ENCODE measurements around the gene BRPF3. TPM values are rescaled to one million over a fixed set of nuclear protein-coding genes. Genes with fewer than 3 reads are reported as not detected.

BRPF3 gene
- total and polyA plus RNA-seq, 9 of the 15 experiments (the other 6 are each of a cell fraction or from before 2014, with no cell fraction given) = 2.2 to 19.3 (median 8.0) TPM

DNA sequence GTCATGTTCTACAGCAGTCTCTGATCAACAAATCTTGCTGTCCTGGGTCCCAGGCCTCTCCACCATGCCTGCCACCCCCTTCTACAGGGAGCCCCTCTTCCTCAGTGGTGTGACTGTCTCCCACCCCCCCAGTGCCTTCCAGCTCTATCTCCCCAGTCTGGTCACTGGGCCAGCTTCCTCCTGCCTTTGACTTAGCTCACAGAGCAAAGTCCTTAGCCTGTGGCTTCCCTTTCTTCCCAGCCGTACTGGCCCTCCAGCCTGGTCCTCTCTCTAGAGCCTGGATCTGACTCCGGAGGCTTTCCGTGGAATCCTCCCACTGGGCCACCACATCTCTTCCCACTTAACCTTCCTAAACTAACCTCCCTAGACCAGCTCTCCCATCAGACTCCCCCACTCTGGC, 49.2 kb upstream of the BRPF3 start:
- ChIA-PET CTCF (ENCODE audit: low intra/inter-chr PET ratio) (no interaction called here), POLR2A (interaction anchor here (0.7 to 0.9 kb wide), 3 partner anchors 14 to 29 kb away, joined by 3 to 5 read pairs (median 3); no protein-coding TSS in a partner anchor)
- Histone ChIP-seq H3K4me1 (replicated peaks in 1 of 2; ENCODE audit: control insufficient read depth in 2 of 2, insufficient read depth in 2 of 2, low read length in 2 of 2) (no peaks in the 10 kb centered on the region; a peak in 1 of 5 replicates), H2AFZ (ENCODE audit: low read depth, low read length) (no peak overlapping the region), H3K79me2 (ENCODE audit: control insufficient read depth, insufficient read depth, low read length) (no peaks in the 10 kb centered on the region), H3K27ac (ENCODE audit: extremely low read depth, low read depth, low read length) (no peak overlapping the region), H3K9me3 (replicated peaks; ENCODE audit: control insufficient read depth, insufficient read depth, low read depth, low read length) (no peaks in the 10 kb centered on the region), H4K20me1 (replicated peaks; ENCODE audit: control insufficient read depth, insufficient read depth, low read length) (0 out of 2 replicates have a peak, but pooled peaks cover 4% of the 10 kb centered on the region), H3K4me3 (no peak overlapping the region), H3K9ac (ENCODE audit: insufficient read depth in 1 of 2, low read depth in 2 of 2, low read length in 2 of 2) (no peak overlapping the region; a peak in 1 of 4 replicates), H3K36me3 (ENCODE audit: control insufficient read depth, insufficient read depth, low read length) (no peaks in the 10 kb centered on the region), H3K4me2 (ENCODE audit: insufficient read depth, low read length) (no peak overlapping the region), H3K27me3 (ENCODE audit: control insufficient read depth in 2 of 2, insufficient read depth in 2 of 2, low read length in 2 of 2) (peaks cover 11 to 21% of the 10 kb centered on the region in 2 experiments), H3K9me1 (ENCODE audit: control insufficient read depth, insufficient read depth, low read length) (no peaks in the 10 kb centered on the region)
- in situ Hi-C loops (cut with MboI) = no loop called here
- DNase-seq (ENCODE audit: extremely low read depth in 1 of 4, low spot score in 3 of 4) = peak in 1 of 4 experiments; percentile 5
- WGBS (ENCODE audit: insufficient coverage, low coverage, missing lambda C conversion rate) = 3% methylated on average over 3 of the region's 3 CpGs
- no peak for ATAC-seq
- BruUV-seq (replicated peaks) = no TSS peak
- intact Hi-C loops (cut with micrococcal nuclease) = no loop called here
- no peak for FAIRE-seq
- TF ChIP-seq MED1 (CRISPR knock-in tag; IDR thresholded peaks at IDR 0.05; ENCODE audit: borderline replicate concordance) (no peak), CHD4 (IDR thresholded peaks at IDR 0.05; ENCODE audit: insufficient read depth, insufficient replicate concordance, low read depth, low read length, poor library complexity, severe bottlenecking) (no peak), ZBED1 (IDR thresholded peaks at IDR 0.05) (no peak), POLR3A (IDR thresholded peaks at IDR 0.05; ENCODE audit: borderline replicate concordance, extremely low read depth, insufficient read depth, insufficient read length) (no peak), CBX5 (IDR thresholded peaks at IDR 0.05; ENCODE audit: borderline replicate concordance, low read depth) (no peak), KAT8 (IDR thresholded peaks at IDR 0.05; ENCODE audit: low read depth) (no peak)
- TF ChIP-seq, protein P1, sequence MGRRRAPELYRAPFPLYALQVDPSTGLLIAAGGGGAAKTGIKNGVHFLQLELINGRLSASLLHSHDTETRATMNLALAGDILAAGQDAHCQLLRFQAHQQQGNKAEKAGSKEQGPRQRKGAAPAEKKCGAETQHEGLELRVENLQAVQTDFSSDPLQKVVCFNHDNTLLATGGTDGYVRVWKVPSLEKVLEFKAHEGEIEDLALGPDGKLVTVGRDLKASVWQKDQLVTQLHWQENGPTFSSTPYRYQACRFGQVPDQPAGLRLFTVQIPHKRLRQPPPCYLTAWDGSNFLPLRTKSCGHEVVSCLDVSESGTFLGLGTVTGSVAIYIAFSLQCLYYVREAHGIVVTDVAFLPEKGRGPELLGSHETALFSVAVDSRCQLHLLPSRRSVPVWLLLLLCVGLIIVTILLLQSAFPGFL (CRISPR knock-in tag; IDR thresholded peaks at IDR 0.05) = no peak
- TF ChIP-seq, protein P2, sequence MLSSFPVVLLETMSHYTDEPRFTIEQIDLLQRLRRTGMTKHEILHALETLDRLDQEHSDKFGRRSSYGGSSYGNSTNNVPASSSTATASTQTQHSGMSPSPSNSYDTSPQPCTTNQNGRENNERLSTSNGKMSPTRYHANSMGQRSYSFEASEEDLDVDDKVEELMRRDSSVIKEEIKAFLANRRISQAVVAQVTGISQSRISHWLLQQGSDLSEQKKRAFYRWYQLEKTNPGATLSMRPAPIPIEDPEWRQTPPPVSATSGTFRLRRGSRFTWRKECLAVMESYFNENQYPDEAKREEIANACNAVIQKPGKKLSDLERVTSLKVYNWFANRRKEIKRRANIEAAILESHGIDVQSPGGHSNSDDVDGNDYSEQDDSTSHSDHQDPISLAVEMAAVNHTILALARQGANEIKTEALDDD (IDR thresholded peaks at IDR 0.05) = no peak
- TF ChIP-seq, protein P3, sequence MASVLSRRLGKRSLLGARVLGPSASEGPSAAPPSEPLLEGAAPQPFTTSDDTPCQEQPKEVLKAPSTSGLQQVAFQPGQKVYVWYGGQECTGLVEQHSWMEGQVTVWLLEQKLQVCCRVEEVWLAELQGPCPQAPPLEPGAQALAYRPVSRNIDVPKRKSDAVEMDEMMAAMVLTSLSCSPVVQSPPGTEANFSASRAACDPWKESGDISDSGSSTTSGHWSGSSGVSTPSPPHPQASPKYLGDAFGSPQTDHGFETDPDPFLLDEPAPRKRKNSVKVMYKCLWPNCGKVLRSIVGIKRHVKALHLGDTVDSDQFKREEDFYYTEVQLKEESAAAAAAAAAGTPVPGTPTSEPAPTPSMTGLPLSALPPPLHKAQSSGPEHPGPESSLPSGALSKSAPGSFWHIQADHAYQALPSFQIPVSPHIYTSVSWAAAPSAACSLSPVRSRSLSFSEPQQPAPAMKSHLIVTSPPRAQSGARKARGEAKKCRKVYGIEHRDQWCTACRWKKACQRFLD (CRISPR knock-in tag; IDR thresholded peaks at IDR 0.05) = no peak
- TF ChIP-seq, protein P4, sequence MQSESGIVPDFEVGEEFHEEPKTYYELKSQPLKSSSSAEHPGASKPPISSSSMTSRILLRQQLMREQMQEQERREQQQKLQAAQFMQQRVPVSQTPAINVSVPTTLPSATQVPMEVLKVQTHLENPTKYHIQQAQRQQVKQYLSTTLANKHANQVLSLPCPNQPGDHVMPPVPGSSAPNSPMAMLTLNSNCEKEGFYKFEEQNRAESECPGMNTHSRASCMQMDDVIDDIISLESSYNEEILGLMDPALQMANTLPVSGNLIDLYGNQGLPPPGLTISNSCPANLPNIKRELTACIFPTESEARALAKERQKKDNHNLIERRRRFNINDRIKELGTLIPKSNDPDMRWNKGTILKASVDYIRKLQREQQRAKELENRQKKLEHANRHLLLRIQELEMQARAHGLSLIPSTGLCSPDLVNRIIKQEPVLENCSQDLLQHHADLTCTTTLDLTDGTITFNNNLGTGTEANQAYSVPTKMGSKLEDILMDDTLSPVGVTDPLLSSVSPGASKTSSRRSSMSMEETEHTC (IDR thresholded peaks at IDR 0.05) = no peak
- TF ChIP-seq, protein P5, sequence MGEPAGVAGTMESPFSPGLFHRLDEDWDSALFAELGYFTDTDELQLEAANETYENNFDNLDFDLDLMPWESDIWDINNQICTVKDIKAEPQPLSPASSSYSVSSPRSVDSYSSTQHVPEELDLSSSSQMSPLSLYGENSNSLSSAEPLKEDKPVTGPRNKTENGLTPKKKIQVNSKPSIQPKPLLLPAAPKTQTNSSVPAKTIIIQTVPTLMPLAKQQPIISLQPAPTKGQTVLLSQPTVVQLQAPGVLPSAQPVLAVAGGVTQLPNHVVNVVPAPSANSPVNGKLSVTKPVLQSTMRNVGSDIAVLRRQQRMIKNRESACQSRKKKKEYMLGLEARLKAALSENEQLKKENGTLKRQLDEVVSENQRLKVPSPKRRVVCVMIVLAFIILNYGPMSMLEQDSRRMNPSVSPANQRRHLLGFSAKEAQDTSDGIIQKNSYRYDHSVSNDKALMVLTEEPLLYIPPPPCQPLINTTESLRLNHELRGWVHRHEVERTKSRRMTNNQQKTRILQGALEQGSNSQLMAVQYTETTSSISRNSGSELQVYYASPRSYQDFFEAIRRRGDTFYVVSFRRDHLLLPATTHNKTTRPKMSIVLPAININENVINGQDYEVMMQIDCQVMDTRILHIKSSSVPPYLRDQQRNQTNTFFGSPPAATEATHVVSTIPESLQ (CRISPR knock-in tag; IDR thresholded peaks at IDR 0.05) = no peak
- TF ChIP-seq, protein P6, sequence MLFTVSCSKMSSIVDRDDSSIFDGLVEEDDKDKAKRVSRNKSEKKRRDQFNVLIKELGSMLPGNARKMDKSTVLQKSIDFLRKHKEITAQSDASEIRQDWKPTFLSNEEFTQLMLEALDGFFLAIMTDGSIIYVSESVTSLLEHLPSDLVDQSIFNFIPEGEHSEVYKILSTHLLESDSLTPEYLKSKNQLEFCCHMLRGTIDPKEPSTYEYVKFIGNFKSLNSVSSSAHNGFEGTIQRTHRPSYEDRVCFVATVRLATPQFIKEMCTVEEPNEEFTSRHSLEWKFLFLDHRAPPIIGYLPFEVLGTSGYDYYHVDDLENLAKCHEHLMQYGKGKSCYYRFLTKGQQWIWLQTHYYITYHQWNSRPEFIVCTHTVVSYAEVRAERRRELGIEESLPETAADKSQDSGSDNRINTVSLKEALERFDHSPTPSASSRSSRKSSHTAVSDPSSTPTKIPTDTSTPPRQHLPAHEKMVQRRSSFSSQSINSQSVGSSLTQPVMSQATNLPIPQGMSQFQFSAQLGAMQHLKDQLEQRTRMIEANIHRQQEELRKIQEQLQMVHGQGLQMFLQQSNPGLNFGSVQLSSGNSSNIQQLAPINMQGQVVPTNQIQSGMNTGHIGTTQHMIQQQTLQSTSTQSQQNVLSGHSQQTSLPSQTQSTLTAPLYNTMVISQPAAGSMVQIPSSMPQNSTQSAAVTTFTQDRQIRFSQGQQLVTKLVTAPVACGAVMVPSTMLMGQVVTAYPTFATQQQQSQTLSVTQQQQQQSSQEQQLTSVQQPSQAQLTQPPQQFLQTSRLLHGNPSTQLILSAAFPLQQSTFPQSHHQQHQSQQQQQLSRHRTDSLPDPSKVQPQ (CRISPR knock-in tag; IDR thresholded peaks at IDR 0.05; ENCODE audit: borderline replicate concordance) = no peak
